ENCODE measurements around the gene PRR15L.
A peak's percentile ranks its signal among the peaks of the same experiment; 100 is the strongest.

PRR15L gene

DNA sequence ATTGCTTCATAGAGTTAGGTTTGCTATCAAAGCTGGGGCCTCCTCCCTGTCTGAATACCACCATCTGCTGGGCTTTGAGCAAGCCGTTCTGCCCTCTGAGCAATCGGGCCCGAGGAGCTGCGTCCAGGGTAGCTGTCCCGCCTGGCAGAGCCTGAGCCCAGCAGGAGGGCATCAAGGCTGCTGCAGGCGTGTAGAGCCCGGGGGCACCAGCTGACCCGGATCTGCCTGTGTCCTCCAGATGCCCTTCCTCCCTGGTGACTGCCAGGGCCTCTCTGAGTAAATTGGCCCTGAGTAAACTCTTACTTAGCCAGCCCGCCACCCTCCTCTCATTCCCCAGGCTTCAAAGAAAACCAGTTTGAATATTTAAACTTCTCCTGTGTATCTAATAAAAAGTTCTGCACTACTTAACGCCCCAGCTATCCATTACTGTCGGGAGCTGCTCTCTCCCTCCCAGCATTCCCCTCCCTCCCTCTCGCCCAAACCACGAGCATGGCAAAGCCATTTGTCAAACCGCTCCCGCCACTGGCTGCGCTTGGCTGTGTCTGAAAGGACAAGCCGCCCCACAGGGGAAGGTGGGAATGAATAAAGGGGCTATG, 29.7 kb upstream of the PRR15L start:
- DNase-seq, result no peak

DNA sequence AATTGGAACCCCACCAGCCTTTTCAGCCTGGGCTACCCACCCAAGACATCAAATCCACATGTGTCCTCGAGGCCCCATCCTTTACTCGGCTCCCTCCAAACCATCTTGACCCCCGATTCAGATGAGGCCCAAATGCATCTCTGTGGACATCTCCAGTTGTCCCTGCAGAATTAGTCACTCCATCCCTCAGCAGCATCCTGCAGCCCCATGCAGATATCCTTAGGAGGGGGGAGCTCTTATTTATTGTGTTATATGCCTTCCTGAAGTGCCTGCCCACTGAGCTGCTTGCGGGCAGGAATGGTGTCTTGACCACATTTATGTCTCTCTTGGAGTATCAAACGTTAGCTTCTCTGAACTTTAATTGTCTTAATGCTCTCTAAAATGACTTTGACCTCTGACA, 28.8 kb upstream of the PRR15L start:
- DNase-seq, result no peak

- no peak for DNase-seq
Observed at GRCh38 chr17:47983492-47984223, 26.0 kb upstream of the PRR15L start.

GRCh38 chr17:47982645-47983390, 25.1 kb upstream of the PRR15L start:
- no peak for DNase-seq

- no peak for DNase-seq
Observed at GRCh38 chr17:47982091-47982617, 24.5 kb upstream of the PRR15L start.

DNA sequence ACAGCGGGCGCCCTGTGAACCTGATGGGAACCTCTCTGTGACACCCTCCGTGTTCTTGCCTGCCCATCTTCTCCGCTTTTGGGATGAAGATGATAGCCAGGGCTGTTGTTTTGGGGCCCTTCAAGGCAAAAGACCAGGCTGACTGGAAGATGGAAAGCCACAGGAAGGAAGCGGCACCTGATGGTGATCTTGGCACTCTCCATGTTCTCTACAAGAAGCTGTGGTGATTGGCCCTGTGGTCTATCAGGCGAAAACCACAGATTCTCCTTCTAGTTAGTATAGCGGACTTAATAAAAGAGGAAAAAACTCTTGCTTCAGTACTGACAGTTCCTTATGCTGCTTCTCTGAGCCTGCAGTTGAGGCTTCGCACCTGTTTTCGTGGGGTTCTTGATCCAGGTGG, 23.8 kb upstream of the PRR15L start:
- DNase-seq, result no peak

GRCh38 chr17:47980541-47980940, 22.9 kb upstream of the PRR15L start:
- no peak for DNase-seq

DNA sequence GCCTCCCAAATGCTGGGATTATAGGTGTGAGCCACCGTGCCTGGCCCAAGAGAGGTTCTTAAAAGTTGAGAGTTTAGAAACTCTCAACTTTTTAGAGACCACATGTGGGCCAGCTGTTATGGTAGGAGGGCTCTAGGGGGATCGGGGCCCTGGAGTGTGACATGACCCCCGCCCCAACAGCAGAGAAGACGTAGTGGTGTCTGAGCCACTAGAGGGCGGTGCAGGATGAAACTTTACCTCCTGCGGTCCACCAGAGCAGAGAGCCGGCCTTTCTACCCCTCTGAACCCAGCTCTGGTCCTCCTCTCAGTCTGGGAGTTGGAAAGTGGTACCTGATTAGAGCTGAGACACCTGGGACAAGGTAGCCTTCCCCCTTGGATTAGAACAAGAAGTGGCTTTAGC, 20.6 kb upstream of the PRR15L start:
- peak; percentile 51 for DNase-seq

- no peak for DNase-seq
Observed at GRCh38 chr17:47975823-47976205, 18.1 kb upstream of the PRR15L start.

- DNase-seq, result no peak
Observed at GRCh38 chr17:47975189-47975822, 17.6 kb upstream of the PRR15L start.

GRCh38 chr17:47973541-47973940, 15.9 kb upstream of the PRR15L start:
- DNase-seq, result no peak

- peak; percentile 99 for DNase-seq
Observed at GRCh38 chr17:47970725-47971499, 13.2 kb upstream of the PRR15L start, which contains the start of gene CDK5RAP3. CDK5RAP3 (plus strand) TSS chr17:47971113; CDS start chr17:47971147, 34 bp downstream.

GRCh38 chr17:47969930-47970724, 12.4 kb upstream of the PRR15L start:
- no peak for DNase-seq

DNA sequence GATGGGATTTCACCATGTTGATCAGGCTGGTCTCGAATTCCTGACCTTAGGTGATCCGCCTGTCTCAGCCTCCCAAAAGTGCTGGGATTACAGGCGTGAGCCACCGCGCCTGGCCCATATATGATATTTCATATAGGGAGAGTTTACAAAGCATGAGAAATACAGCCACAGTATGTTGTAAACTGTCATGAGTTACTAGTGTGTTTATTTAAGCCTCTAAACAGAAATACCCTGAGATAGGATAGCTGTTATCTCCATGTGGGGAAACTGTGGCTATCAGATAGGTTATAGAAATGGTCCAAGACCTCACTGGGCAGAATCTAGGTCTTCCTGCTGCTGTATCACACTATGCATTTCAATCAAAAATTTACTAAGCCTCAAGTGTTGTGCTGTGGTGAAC, 11.2 kb upstream of the PRR15L start:
- no peak for DNase-seq

DNA sequence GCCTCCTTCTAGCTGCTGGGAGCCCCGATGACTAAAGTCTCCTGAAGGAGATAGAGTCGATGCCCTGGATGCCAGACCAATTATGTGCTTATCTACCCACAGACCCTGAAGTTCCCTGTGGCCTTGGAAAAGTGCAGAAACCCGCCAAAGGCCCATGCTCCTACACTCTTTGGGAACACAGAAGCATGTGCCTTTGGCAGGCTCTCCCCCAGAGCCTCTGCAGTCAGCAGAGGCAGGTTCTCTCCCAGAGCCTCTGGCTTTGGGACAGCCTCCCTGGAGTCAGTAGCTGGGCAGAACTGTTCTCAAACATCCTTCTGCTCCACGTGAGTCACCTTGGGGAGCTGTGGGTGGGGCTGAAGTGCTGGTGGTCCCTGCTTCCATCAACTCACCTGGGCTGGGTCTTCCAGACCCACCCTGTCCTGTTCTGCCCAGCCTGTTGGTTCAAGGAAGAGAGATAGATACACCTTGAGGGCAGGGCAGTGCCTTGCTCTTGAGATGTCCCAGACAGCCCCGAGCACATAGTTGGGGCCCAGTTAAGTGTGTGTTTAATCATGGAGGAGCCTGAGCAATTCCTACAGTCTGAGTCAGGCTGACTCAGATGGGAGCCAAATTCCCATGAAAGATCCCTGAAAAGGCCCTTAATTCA, 10.0 kb upstream of the PRR15L start:
- DNase-seq, result no peak

DNA sequence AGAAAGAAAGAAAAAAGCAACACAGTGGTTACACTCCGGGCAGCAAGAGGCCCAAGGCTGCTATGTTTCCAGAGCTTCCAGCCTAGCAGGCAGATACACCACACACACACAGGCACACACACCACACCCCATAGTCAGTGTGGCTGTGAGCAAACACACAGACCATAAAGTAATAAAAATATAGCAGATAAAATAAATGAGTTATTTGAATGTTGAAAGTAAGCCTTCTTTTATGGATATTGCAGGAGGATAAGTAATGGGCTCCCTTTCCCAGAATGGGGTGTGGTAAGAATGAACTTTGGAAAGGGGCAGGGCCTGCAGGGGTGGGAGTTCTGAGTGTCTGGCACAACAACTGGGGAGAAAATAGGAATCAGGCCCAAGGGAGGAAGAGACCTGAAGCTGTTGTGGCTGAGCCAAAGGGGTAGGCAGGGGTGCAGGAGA, 8.4 kb upstream of the PRR15L start:
- DNase-seq, result no peak

DNA sequence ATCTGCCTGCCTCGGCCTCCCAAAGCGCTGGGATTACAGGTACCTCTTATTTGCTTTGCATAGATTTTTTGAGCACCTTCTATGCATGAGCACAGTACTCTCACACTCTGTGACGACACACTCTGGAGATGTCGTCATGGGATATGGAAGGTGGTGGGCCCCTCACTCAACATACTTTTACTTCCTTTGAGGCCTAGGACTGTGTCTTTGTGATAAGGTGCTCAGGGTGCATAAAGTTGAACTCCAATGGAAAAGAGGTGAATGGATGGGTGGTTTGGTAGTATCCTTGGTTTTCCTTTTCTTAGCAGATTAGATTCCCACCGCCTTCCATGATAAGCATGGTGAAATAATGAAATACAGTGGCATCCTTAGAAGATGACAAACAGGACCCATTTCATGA, 7.2 kb upstream of the PRR15L start:
- DNase-seq, result no peak

- no peak for DNase-seq
Observed at GRCh38 chr17:47962901-47963300, 5.2 kb upstream of the PRR15L start.

- DNase-seq, result no peak
Observed at GRCh38 chr17:47961406-47961805, 3.7 kb upstream of the PRR15L start.

DNA sequence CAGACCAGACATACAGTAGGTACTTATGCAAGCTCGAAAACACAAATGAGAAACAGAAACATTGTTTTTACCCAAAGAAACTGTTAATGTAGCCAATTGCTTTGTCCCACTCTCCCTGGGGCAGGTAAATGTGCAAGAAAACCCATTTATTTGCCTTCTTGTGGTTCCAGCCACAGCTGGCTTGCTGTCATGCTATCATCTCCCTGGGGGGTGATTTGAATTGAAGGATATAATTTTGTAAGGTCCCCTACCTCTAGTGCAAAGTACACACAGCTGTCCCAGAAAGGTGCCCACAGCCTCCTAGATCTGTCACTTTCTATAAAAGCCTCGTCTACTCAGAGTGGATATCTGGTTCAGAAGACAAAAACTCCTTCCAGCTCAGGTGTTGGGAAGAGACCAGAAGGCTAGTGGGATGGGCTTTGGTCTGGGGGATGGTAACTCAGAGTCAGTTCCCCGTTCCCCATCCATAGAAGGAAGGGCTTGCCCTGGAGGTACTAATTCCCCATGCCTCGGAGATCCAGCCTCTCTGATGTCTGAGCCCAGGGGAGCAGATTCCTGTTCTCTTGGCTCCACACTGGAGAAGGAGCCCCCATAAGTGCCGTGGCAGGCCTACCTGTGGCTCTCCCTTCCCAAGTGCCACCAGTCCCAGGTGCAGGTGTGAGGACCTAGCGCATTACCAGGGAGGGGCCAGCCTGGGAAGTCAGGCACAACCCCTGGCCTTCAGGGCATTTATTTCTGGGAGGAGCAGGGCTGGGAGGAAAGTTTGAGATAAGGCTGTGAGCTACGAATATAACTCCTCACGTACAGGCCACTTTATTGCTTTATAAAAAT, 2.4 kb upstream of the PRR15L start:
- no peak for DNase-seq
